PC-3 (cell line): ENCODE measurements around the gene ASL.

Experiments
- EZH2 ChIP-seq: fragments of 300-600 bp; sonication (generic); IDR thresholded peaks from one replicate; pipeline ENCODE4 v1.6.1; 2017; ENCODE audit warnings: antibody characterized with exemption, mild to moderate bottlenecking, low read length; ENCODE audit not compliant: unreplicated experiment
- EZH2phosphoT487 ChIP-seq: fragments of 300-600 bp; sonication (generic); IDR thresholded peaks from 2 replicates; pipeline ENCODE4 v1.6.1; 2018; ENCODE audit warnings: mild to moderate bottlenecking, antibody characterized with exemption, low read length, borderline replicate concordance
- TF ChIP-seq, protein P1 (sequence below): fragments of 300-600 bp; sonication (generic); conservative IDR thresholded peaks from 2 replicates; pipeline ENCODE4 v1.5.1; 2017; ENCODE audit warnings: antibody characterized with exemption, low read depth, mild to moderate bottlenecking, low read length

- TF ChIP-seq EZH2 (no peak), EZH2phosphoT487 (no peak)
- TF ChIP-seq, protein P1, sequence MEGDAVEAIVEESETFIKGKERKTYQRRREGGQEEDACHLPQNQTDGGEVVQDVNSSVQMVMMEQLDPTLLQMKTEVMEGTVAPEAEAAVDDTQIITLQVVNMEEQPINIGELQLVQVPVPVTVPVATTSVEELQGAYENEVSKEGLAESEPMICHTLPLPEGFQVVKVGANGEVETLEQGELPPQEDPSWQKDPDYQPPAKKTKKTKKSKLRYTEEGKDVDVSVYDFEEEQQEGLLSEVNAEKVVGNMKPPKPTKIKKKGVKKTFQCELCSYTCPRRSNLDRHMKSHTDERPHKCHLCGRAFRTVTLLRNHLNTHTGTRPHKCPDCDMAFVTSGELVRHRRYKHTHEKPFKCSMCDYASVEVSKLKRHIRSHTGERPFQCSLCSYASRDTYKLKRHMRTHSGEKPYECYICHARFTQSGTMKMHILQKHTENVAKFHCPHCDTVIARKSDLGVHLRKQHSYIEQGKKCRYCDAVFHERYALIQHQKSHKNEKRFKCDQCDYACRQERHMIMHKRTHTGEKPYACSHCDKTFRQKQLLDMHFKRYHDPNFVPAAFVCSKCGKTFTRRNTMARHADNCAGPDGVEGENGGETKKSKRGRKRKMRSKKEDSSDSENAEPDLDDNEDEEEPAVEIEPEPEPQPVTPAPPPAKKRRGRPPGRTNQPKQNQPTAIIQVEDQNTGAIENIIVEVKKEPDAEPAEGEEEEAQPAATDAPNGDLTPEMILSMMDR: no peak
Observed at GRCh38 chr7:66069732-66070131, 5.9 kb upstream of the ASL start.
